Ishikawa (cell line): ENCODE data around the gene SEPTIN10.

ENCODE experiments used
- CEBPB ChIP-seq: IDR thresholded peaks from 2 replicates; pipeline ENCODE4 v1.6.1; 2012
- CREB1 ChIP-seq: IDR thresholded peaks from 2 replicates; pipeline ENCODE4 v1.6.1; 2012; ENCODE audit warnings: low read depth
- EGR1 ChIP-seq: IDR thresholded peaks from 2 replicates; pipeline ENCODE4 v1.6.1; 2012
- EP300 ChIP-seq: IDR thresholded peaks from 2 replicates; pipeline ENCODE4 v1.6.1; 2012; ENCODE audit warnings: borderline replicate concordance
- FOXM1 ChIP-seq: IDR thresholded peaks from 2 replicates; pipeline ENCODE4 v1.6.1; 2012; ENCODE audit warnings: low read depth, borderline replicate concordance
- MAX ChIP-seq: IDR thresholded peaks from 2 replicates; pipeline ENCODE4 v1.6.1; 2012
- NFIC ChIP-seq: IDR thresholded peaks from 2 replicates; pipeline ENCODE4 v1.6.1; 2012
- RAD21 ChIP-seq: IDR thresholded peaks from 2 replicates; pipeline ENCODE4 v1.6.1; 2012; ENCODE audit warnings: low read depth
- REST ChIP-seq: IDR thresholded peaks from 2 replicates; pipeline ENCODE4 v1.6.1; 2012; ENCODE audit warnings: low read depth, mild to moderate bottlenecking
- TAF1 ChIP-seq: IDR thresholded peaks from 2 replicates; pipeline ENCODE4 v1.6.1; 2012; ENCODE audit warnings: low read depth, mild to moderate bottlenecking
- TCF12 ChIP-seq: IDR thresholded peaks from 2 replicates; pipeline ENCODE4 v1.6.1; 2012; ENCODE audit warnings: low read depth
- TEAD4 ChIP-seq: IDR thresholded peaks from 2 replicates; pipeline ENCODE4 v1.6.1; 2012
- USF1 ChIP-seq: IDR thresholded peaks from 2 replicates; pipeline ENCODE4 v1.6.1; 2012
- YY1 ChIP-seq: IDR thresholded peaks from 2 replicates; pipeline ENCODE4 v1.6.1; 2012; ENCODE audit warnings: low read depth
- ZBTB7A ChIP-seq: IDR thresholded peaks from 2 replicates; pipeline ENCODE4 v1.6.1; 2012; ENCODE audit warnings: low read depth

SEPTIN10 gene

GRCh38 chr2:109624339-109624738, 10.6 kb upstream of the SEPTIN10 start:
- no peak for TF ChIP-seq ZBTB7A
- no peak for TF ChIP-seq USF1
- no peak for TF ChIP-seq EP300
- TF ChIP-seq RAD21 = no peak
- TF ChIP-seq TCF12 = no peak
- no peak for TF ChIP-seq MAX
- no peak for TF ChIP-seq CREB1
- no peak for TF ChIP-seq EGR1
- TF ChIP-seq TAF1 = no peak
- no peak for TF ChIP-seq CEBPB
- TF ChIP-seq REST = no peak

- TF ChIP-seq FOXM1 (no peak), TAF1 (no peak), NFIC (no peak), REST (no peak), YY1 (no peak), RAD21 (no peak), EGR1 (no peak), CEBPB (no peak), CREB1 (no peak), TEAD4 (no peak), ZBTB7A (no peak), USF1 (no peak), MAX (no peak), EP300 (no peak)
Measured at GRCh38 chr2:109623923-109624322, 10.2 kb upstream of the SEPTIN10 start.

GRCh38 chr2:109623297-109623696, 9.5 kb upstream of the SEPTIN10 start:
- TF ChIP-seq YY1 (no peak), CEBPB (no peak), FOXM1 (no peak)

- no peak for TF ChIP-seq FOXM1
- TF ChIP-seq TEAD4 = no peak
- TF ChIP-seq EP300 = no peak
- no peak for TF ChIP-seq ZBTB7A
- TF ChIP-seq REST = no peak
- TF ChIP-seq CREB1 = no peak
- TF ChIP-seq MAX = no peak
- TF ChIP-seq USF1 = no peak
- no peak for TF ChIP-seq TCF12
- no peak for TF ChIP-seq EGR1
- no peak for TF ChIP-seq TAF1
- TF ChIP-seq CEBPB = no peak
- no peak for TF ChIP-seq RAD21
- TF ChIP-seq NFIC = no peak
- TF ChIP-seq YY1 = no peak
Measured at GRCh38 chr2:109619032-109619615, 5.4 kb upstream of the SEPTIN10 start.
